Stimulated activated CD8-positive, alpha-beta memory T cell treated with anti-CD3 and anti-CD28 coated beads, Interleukin-4, amount 100 ng/mL, for 4 hours (primary cell): ENCODE measurements around the gene ZNF268.
"Not testable (repeated sequence)": the region's sequence is repeated elsewhere in the genome, so short reads cannot be mapped to it uniquely, and the experiment has no call there.

Source experiments
- DNase-seq, 2 donors: peaks; one replicate each; pipeline ENCODE4 v3.0.0-alpha.2; 2020; ENCODE audit warnings: low read depth in 2 of 2, low spot score in 1 of 2

ZNF268 gene

DNA sequence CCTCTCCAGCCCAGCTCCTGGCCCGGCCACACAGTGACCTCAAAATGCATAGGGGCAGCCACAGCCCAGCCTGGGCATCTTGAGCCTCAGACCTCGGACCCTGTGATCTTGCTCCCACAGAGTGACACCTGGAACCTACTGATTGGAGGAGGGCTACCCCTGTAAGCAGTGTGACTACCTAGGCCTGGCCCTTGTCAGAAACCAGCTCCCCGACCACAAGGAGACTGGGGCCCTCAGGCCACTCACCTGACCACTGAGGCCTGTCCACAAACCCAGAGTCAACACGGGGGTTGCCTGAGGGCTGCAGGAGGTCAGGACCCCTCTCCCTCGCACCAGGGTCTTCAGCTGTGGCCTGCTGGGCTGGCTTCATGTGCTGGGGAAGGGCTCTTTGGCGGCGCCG lies 45.4 kb downstream of the ZNF268 start:
- no peak for DNase-seq

DNA sequence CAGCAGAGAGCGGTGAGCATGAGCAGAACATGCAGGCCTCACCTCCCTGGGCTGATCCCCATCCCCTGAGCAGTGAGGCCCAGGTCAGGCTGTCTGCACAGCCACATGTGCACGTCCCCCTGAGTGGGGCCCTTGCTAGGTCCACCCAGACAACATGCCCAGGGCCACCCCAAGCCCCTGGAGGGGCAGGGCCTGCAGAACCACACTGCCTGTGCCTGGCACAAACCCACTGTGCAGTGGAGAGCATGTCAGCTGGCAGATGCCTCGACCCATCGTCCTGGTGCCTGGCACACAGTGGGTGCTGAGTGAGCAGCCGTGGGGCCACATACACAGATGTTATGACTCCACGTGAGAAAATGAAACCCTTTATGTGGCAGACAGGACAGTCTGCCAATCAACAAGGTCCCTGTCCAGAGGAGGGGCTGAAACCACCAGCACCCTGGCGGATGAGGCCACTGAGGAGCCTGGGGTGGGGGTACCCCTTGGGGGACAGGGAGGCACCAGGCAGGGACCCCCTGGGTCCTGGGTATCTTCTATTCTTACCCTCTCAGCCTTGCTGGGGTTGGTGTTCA lies 46.1 kb downstream of the ZNF268 start:
- DNase-seq, result no peak

DNA sequence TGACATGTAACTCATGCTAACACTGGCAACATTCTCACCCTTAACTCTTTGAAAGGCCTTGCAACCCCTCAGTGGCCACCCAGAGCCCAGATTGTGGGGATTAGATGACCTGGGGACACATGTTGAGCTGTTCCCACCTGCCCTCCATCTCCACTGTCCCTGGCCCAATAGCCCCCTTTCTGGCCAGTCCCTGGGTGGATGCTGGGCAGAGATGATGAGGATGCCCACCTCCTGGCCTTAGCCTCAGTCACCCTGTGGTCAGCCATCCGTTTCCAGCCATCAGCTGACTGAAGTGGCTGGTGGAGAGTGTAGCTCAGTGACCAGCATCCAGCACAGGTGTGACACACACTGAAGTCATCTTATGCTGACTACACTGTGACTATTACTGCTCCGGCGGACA lies 49.7 kb downstream of the ZNF268 start:
- DNase-seq, result no peak

DNA sequence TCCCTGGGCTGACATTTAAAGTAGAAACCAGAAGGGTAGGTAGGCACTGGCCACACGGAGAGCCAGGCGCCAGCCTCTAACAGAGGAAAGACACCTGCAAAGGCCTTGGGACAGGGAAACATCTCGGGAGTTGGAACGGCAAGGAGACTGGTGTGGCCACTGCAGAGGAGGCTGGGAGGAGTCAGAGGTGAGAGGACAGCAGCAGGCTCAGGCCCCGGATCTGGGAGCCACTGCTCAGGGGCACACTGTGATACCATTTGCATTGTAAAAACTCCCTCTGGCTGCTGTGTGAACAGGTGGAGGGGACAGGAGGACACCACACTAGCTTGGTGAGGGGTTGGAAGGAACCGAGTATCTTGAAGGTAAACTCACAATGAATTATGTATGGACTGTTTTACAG lies 51.7 kb downstream of the ZNF268 start:
- no peak for DNase-seq

DNA sequence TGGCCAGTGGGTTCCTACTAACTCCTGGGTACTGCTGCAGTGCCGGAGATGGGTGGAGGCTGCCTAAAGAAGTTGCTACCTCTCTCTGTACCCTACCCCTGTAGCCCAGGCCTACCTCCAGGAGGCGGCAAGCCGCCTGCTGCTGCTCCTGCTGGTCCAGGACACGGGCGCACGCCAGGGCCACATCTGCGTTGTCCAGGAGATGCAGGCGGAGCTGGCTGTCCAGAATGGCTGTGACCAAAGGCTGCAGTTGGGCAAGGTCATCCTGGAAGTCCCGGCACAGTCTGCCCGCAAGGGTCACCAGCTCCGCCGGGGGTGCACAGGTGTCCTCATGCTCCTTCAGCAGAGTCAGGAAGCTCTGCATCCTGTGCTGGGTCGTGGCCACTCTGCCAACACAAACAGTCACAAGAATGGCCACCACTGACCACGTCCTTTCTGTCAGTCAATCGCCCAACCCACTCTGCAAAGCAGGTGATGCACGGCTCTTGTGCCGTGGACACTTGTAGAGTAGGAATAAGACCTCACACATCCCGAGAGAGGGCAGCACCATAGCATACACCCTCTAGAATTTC lies 52.8 kb downstream of the ZNF268 start:
- no peak for DNase-seq

DNA sequence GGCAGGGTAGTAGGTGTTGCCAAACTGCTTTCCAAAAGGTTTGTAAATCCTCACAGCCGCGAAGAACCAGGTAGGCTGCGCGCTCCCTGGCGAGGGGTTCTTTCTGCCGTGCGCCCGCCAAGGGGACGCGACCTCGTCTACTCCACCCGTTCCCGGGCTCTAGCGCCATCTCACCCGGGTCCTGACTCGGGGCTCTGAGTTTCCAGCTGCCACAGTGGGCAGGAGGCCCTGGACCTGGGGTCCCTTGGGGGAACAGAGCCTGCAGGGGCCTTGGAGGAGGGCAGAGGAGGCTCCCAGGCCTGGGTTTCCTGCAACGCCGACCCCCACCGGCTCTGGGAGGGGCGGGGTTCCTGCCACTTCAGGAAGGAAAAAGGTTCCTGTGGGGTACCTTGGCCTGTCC lies 53.7 kb downstream of the ZNF268 start:
- DNase-seq, result no peak

DNA sequence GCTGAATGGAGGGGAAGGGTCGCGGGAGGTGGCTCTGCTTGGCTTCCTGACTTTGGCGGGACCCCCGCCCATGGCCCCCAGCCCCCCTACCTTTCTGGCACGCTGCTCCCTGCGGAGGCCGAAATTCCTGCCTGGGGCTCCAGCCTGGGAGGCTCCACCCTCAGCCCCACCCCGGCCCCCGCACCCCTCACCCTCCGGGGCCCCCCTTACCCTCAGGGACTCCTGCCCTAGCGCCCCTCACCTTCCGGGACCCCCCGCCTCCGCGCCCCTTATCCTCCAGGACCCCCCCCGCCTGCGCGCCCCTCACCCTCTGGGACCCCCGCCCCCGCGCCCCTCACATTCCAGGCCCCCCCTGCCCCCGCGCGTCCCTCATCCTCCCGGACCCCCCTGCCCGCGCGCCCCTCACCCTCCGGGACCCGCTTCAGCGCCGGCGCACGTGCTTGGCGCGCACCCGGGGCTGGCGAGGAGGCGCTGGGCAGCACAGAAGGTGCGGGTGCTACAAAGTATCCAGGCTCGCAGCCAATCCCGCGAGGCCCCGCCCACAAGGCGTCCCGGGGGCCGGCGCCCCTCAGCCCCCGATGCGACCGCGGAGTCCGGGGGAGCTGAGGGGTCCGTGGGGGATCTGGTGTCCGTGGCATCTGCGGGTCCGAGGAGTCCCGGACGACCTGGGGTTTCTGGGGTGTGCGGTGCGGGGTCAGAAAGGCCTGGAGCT lies 54.3 kb downstream of the ZNF268 start, which contains the start of gene ANHX:
TSS of gene ANHX (minus strand) at position 477 of the 712 bp plus-strand sequence. CDS start 1,521 bp downstream, outside the sequence.
- no peak for DNase-seq

DNA sequence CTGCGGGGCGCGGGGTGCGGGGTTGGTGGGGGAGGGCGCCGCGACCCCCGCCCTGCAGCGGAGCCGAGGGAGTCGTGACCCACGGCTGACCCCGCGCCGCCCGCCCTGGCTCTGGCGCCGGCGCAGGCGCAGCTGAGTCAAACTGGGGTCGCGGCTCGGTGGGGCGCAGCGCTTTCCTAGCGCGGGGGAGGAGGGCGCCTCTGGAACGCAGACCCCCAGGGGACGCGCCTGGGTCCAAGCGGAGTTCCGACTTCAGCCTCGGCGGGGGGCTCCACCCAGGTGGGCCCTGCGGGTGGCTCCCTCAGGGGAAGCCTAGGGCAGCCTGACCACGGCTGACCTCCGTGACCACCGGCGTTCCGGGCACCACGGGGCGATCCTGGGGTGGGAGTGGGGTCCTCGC lies 54.8 kb downstream of the ZNF268 start:
- no peak for DNase-seq

DNA sequence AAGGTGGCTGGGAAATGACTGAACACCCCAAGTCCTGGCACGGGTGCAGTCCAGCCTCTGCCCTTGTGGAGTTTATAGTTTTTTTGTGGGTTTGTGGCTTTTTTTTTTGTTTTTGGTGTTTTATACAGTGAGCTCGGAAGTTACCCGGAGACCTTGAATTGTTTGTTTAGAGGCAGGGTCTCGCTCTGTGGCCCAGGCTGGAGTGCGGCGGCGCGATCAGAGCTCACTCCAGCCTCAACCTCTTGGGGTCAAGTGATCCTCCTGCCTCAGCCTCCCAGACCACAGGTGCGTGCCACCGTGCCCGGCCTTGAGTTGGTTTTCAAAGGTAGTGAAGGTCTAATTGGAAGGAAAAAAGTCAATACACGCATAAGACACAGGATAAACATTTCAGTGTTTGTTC lies 55.3 kb downstream of the ZNF268 start:
- DNase-seq, result no peak

DNA sequence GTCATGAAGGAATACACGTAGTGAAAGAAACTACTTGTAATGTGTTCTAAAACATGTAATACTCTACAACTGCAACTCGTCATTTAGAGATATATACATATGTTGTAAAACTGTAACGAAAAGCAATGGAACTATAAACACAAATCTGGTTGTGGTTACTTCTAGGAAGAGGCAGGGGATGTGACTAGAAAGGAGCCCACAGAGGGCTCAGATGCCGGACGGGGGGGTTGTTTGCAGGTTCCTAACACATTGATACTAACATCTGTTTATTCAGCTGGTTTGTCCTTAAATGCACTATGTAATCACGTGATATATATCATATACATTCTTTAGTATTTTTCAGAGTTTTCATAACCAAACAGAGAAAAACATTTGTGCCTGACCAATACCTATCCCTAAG lies 70.4 kb downstream of the ZNF268 start:
- no peak for DNase-seq

DNA sequence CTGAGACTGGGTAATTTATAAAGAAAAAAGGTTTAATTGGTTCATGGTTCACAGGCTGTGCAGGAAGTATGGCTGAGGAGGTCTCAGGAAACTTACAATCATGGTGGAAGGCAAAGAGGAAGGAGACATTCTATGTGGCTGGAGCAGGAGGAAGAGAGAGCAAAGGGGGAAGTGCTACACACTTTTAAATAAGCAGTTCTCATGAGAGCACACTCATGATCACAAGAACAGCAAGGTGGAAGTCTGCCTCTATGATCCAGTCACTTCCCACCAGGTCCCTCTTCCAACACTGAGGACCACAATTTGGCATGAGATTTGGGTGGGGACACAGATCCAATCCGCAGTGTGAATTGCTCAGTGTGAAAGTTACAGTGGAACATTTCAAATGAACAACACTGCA lies 74.5 kb downstream of the ZNF268 start:
- DNase-seq, result not testable (repeated sequence)

DNA sequence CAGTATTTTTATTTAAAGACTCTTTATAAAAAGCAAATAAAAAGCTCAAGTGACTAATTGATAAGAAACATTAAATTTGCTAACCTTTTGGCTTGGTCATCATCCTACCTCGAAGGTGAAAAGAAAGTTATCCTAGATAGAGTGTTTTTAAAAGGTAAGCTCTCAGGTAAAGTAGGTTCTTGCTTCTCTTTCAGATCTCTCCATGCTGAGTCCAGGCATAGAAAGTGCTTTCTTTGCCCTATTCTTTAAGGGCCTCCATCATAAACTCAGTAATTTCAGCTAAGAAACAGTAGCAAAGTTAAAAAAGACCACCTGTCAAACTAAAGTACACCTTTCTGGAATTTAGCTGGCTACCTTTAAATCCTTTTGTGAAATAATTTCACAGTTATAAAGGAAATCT lies 75.0 kb downstream of the ZNF268 start:
- DNase-seq, result no peak

DNA sequence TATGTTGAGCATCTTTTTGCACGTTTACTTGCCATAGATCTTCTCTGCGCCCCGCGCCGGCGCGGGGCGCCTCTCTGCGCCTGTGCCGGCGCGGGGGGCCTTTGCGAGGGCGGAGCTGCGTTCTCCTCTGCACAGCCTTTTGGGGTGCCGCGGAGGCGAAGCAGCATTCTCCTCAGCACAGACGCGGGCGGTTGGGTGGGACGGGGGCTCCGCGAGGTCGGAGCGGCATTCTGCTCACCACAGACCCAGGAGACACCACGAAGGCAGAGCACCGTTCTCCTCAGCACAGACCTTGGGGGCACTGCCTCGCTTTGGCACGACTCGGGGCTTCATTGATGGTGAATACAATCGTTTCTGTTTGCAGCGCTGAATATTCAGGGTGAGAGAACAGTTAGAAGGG lies 82.9 kb downstream of the ZNF268 start:
- no peak for DNase-seq
